HG02884 (cell line): ENCODE data around the gene AMH.

Experiments used
- ATAC-seq: cut with Tn5 transposase; IDR thresholded peaks from one replicate; pipeline ENCODE4 v1.9.1; 2021; ENCODE audit warnings: mild to moderate bottlenecking, moderate library complexity; ENCODE audit not compliant: unreplicated experiment

AMH gene

DNA sequence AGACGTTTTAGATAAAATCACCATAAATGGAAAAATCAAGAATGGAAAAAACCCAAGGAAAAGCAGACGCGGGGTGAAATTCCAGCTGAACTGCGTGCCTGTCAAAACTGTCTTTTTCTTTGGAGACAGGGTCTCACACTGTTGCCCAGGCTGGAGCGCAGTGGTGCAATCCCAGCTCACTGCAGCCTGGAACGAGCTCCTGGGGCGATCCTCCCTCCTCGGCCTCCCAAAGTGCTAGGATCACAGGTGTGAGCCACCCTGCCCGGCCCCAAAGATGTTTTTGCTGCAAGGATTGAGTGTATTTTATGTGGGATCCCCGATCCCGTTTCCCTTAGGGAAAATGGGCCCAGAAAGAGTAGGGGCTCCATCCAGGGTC, 33.7 kb downstream of the AMH start:
- ATAC-seq, result no peak

DNA sequence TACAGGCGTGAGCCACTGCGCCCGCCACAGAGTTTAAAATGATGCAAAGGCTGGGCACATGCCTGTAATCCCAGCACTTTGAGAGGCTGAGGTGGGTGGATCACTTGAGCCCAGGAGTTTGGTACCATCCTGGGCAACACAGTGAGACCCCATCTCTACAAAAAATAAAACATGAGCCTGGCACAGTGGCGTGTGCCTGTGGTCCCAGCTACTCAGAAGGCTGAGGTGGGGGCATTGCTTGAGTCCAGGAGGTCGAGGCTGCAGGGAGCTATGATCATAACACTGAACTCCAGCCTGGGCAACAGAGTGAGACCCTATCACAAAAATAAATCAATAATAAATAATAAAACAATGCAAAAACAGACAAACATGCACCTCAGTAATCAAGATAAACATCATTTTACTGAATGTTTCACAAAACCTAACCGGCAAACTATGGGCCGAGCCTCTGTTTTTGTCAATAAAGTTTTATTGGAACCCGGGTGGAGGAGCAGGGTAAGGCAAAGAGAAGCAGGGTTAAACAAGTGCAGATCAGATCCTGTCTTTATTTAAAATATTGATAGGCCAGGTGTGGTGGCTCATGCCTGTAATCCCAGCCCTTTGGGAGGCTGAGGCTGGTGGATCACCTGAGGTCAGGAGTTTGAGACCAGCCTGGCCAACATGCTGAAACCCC, 34.8 kb downstream of the AMH start:
- no peak for ATAC-seq

DNA sequence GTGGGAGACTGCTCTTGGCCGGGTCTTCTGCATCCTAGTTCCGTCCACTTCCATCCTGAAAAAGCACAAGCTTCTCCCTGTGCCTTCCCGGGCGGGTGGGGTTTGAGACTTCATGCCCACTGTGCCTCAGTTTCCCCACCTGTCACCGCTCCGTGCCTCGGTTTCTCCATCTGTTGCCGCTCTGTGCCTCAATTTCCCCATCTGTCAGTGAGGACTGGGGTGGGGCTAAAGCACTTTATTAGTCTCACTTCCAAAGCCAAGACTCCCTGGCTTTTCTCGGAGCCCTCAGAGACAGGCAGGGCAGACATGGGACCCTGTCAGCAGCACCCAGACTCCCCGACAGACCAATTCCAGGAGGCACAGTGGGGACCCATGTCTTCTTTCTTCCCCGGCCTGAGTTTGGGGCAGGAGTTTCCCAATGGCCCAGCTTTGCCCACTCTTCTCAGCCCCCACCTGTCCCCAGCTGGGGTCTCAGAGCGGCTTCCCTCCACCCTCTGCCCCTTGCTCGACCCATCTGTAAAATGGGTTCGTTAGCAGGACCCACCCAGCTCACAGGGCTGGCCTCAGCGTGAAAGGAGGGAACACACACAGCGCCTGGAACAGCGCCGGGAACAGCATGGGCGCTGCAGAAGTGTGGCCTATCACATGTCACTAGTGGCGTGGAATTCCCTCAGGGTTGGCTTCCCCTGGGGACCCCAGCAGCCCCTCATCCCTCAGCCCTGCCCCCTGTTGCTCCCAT, 37.4 kb downstream of the AMH start:
- ATAC-seq, result no peak

DNA sequence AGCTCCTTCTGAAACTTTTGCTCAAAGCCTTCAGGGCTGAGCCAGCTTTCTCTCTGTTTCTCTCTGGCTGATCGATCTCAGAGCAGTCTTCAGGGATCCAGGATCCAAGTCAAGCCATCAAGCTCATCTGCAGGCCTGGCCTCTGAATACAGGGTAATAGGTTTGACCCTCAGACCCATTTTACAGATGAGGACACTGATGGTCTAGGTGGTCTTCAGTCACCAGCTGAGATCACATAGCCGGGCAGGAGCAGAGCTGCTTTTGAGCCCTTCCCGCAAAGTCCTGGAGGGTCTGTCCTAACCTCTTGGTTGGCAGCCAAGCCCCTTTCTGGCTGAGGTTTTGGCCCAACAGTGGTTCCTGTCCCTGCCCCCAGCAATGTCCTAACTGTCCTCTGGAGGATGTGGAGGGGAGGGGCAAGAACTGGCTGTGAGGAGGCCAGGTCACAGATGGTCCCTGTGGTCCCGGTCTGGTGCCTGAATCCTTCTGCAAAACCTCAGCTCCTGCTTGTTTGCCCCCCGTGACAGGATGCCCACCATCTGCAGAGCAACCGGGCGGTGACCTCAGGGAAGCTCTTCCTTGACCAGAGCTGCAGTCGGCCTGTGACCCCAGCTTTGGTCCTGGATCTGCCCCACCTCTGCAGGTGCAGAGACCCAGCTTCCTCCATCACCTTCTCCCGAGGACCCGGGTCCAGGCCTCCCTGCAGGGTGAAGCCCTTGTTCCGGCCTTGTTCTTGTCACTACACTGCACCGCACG, 38.6 kb downstream of the AMH start:
- no peak for ATAC-seq

DNA sequence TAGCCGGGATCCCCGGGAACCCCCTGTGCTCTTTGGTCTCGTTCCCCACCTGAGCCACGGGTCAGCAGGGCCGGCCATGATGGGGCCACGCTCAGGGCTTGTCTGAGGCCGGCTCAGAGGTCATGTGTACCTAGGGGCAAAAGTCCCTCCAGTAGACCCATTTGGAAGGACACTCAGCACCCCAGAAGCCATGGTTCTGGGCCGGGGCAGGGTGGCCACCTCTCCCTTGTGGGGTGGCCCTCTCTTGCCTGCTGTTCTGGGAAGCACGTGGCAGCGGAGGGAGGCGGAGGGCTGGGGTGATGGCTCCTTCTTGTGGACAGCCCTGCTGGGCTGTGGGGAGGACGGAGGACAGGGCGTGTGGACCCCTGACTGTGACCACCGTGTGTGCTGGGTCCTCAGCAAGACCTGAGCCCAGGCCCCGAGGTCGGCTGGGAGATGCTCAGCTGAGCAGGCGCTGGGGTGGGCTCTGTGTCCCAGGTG, 39.3 kb downstream of the AMH start:
- no peak for ATAC-seq

DNA sequence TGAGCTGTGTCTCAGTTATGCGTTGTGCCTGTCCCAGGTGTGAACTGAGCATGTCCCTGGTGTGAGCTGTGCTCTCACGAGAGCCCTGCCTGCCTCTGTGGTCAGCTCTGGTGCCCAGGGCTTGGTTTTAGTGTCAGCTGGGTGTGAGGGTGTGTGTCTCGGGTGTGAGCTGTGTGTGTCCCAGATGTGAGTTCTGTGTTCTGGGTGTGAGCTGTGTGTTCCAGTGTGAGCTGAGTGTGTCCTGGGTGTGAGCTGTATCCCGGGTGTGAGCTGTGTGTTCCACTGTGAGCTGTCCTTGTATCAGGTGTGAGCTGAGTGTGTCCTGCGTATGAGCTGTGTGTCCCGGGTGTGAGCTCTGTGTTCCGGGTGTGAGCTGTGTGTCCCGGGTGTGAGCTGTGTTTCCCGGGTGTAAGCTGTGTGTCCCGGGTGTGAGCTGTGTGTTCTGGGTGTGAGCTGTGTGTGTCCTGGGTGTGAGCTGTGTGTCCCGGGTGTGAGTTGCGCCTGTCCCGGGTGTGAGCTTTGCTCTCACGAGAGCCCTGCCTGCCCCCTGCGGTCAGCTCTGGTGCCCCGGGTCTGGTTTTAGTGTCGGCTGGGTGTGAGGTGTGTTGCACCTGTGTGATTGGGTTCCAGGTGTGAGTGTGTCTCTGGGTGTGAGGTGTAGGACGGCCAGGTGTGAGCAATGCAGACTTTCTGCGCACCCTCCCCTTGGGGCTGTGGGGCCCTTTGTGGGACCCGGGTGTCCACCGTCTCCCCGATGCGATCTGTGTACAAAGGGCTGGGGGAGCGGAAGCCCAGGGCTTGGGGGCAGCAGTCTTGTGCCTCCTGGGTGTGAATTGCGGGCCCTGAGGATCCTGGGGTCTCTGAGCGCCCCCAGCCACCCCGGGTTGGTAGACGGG, 39.9 kb downstream of the AMH start:
- ATAC-seq, result no peak

DNA sequence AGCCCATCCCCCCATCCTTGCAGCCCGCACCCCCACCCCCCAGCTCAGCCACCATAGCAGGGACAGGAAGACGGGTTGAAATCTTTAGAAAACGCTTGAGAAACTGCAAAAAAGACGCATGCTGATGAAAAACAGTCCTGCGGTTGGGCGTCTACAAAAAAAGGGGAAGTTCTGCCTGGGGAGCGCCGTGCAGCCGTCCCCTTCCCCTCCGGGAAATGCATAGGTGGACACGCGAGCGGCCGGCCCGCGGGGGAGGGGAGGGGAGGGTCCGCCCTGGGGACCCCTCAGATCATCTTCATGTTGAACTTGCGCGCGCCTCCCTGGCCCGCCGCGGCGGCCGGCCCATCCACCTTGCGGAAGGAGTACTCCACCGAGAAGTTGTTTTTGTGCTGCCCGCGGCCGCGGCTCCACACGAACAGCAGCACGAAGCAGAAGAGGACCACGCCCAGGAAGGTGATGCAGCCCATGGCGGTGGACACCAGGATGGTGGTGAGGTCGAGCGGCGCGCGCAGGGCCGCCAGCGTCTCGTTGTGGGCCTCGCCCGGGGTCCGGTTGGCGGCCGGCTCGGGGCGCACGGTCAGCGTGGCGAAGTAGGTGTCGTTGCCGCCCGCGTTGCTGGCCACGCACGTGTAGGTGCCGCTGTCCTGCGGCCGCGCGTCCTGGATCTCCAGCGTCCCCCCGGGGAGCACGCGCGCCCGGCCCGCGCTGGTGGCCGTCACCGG, 40.8 kb downstream of the AMH start:
- no peak for ATAC-seq

DNA sequence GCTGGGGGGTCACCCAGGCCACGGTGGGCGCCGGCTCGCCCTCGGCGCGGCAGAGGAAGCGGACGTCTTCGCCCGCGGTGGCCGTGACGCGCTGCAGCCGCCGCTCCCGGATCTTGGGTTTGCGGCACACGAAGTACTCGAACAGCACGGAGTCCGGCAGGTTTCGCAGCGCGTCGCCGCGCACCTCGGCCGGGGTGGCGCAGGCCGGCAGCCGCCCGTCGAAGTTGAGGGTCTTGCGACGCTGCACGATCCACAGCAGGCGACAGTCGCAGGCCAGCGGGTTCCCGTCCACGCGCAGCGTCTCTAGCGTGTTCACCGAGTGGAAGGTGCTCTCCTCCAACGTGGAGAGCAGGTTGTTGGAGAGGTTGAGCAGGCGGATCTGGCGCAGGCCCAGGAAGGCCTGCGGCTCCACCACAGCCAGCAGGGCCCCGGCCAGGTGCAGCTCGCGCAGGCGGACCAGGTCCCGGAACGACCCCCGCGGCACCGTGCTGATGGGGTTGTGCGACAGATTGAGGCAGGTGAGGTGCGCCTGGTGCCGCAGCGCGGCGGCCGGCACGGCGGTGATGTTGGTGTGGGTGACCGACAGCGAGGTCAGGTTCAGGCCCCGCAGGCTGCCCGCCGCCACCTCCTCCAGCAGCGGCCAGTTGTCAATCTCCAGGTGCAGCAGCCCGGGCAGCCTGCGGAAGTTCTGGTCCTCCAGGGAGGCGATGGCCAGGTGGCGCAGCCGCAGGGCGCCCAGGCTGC, 41.5 kb downstream of the AMH start:
- no peak for ATAC-seq

DNA sequence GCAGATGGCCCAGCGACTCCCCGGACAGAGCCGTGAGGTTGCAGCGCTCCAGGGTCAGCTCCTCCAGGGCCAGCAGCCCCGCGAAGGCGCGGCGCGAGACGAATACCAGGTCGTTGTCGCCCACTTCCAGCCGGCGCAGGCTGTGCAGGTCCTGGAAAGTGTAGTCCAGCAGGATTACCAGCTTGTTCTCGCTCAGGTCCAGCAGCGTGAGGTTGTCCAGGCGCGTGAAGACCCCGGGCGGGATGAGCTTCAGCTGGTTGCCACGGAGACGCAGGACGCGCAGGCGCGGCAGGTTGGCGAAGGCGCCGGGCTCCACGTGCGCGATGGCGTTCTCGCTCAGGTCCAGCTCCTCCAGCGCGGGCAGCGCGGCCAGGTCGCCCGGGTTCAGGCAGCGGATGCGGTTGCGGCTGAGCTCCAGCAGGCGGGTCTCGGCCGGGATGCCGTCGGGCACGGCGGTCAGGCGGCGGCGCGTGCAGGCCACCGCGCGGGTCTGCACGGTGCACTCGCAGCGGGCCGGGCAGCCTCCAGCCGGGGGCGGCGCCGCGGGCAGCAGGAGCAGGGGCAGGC, 42.1 kb downstream of the AMH start:
- ATAC-seq, result no peak

DNA sequence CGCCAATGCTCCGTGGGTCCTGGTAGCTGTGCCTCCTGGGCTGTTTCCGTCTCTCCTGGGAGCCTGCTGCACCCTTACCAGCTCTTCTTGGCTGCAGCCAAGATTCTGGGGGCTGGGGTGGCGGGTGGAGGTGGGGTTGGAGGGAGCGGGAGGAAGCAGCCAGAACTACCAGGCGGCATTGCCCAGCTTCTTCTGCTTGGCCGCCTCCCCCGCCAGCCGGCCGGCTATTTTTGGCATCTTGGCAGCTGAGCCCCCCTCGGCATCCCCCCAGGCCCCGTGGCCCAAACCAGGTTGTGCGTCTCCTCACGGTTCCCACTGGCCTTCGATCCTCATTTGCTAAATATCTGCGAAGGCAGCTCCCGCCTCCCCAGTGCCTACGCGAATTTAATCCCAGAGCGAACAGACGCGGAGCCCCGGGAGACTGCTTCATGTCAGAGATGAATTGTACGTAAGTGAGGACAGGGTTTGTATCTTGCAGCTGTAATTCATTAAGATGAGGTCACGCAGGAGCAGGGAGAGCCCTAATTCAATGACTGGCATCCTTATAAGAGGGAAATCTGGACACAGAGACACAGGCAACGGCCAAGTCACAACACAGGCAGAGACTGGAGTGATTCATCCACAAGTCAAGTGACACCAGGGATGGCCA, 45.7 kb downstream of the AMH start:
- no peak for ATAC-seq

DNA sequence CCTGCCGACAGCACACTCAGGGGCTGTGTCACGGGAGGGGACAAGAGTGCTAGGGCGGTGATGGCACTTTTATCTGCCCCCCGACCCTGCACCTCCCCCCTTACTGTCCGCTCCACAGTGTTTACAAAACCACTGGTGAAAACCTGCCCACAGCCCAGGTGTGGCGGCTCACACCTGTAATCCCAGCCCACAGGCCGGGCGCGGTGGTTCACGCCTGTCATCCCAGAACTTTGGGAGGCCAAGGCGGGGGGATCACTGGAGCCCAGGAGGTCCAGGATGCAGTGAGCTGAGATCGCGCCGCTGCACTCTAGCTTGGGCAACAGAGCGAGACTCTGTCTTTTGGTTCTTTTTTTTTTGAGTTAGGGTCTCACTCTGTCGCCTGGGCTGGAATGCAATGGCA, 47.0 kb downstream of the AMH start:
- ATAC-seq, result no peak

DNA sequence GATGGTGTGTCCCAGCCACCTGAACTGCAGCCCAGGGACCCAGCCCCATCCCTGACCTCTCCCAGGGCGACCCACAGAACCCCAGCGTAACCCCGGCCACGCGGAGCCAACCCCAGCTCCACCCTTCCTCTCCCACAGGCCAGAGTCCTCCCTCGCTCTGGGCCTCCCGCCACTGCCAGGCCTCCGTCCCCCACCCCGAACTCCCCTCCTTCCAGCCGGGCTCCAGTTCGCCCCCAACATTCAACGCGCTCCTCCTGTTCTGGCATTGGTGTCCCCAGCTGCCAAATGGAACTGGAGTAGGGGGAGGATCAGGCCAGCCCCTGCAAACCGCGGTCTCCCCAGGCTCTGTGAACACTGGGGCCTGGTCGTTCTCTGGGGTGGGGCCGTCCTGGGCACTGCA, 51.4 kb downstream of the AMH start:
- no peak for ATAC-seq
